Measurements from ENCODE around the gene PIK3C2G. TPM values are rescaled to one million over a fixed set of nuclear protein-coding genes. Genes with fewer than 3 reads are reported as not detected.

PIK3C2G gene
- total RNA-seq, 4 donors from 2014 or later = 23.6 to 80.5 (median 37.1) TPM

DNA sequence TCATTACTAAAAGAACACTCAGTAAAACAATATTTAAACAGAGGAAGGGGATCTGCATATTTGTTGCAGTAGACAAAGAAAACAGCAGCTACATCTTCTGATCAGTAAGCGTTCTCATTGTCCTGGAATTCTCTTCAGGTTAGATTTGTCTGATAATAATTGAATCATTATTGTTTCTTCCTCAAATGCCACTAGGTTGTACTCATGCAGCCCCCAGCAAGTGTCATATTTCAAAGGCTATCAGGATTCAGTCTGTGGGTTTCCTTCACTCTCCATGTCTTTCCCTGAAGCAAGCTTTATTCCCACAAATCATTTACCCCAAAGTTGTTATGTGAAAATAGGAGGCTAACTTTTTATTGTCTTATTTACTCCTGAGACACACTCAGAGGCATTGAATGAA lies 14.7 kb downstream of the PIK3C2G start:
- Histone ChIP-seq H3K4me3 (no peak overlapping the region), H3K27me3 (no peaks in the 10 kb centered on the region), H3K9me3 (no peaks in the 10 kb centered on the region), H3K4me1 (peaks cover 22% of the 10 kb centered on the region), H3K27ac (no peak overlapping the region), H3K36me3 (no peaks in the 10 kb centered on the region)
- WGBS = 54% methylated on average over 1 of the region's 1 CpG
- no peak for TF ChIP-seq POLR2AphosphoS5 (IDR thresholded peaks at IDR 0.05)
- TF ChIP-seq, protein P1, sequence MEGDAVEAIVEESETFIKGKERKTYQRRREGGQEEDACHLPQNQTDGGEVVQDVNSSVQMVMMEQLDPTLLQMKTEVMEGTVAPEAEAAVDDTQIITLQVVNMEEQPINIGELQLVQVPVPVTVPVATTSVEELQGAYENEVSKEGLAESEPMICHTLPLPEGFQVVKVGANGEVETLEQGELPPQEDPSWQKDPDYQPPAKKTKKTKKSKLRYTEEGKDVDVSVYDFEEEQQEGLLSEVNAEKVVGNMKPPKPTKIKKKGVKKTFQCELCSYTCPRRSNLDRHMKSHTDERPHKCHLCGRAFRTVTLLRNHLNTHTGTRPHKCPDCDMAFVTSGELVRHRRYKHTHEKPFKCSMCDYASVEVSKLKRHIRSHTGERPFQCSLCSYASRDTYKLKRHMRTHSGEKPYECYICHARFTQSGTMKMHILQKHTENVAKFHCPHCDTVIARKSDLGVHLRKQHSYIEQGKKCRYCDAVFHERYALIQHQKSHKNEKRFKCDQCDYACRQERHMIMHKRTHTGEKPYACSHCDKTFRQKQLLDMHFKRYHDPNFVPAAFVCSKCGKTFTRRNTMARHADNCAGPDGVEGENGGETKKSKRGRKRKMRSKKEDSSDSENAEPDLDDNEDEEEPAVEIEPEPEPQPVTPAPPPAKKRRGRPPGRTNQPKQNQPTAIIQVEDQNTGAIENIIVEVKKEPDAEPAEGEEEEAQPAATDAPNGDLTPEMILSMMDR (IDR thresholded peaks at IDR 0.05) = no peak
- TF ChIP-seq POLR2A (IDR thresholded peaks at IDR 0.05) = no peak
- TF ChIP-seq EP300 (IDR thresholded peaks at IDR 0.05) = no peak
- no peak for DNase-seq (ENCODE audit: low spot score in 2 of 2)

DNA sequence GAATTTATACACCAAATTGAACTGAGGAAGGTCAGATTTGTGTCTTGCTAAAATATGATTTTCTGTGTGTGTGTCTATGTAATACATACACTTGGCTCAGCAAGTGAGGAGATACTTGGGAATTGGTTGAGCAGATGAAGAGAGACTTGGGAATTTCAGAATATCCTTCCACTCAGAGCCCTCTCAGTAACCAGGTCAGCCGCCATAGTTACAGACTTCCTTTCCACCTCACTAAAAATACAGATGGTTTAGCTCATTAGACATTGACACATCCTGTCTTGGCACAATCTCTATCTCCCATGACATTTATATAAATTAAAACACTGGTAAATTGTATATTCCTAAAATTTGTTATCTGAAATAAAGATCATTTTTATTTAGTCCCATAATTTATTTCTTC lies 15.9 kb downstream of the PIK3C2G start:
- no peak overlapping the region for H3K27ac ChIP-seq
- DNase-seq (ENCODE audit: low spot score in 2 of 2) = no peak
- 77% methylated on average over 1 of the region's 1 CpG for WGBS
- no peaks in the 10 kb centered on the region for H3K9me3 ChIP-seq
- no peak overlapping the region for H3K4me3 ChIP-seq
- H3K36me3 ChIP-seq = no peaks in the 10 kb centered on the region
- peaks cover 10% of the 10 kb centered on the region for H3K4me1 ChIP-seq
- H3K27me3 ChIP-seq = no peaks in the 10 kb centered on the region
- TF ChIP-seq EP300 (IDR thresholded peaks at IDR 0.05) (no peak), POLR2AphosphoS5 (IDR thresholded peaks at IDR 0.05) (no peak), POLR2A (IDR thresholded peaks at IDR 0.05) (no peak)
- TF ChIP-seq, protein P1 (IDR thresholded peaks at IDR 0.05) = no peak

DNA sequence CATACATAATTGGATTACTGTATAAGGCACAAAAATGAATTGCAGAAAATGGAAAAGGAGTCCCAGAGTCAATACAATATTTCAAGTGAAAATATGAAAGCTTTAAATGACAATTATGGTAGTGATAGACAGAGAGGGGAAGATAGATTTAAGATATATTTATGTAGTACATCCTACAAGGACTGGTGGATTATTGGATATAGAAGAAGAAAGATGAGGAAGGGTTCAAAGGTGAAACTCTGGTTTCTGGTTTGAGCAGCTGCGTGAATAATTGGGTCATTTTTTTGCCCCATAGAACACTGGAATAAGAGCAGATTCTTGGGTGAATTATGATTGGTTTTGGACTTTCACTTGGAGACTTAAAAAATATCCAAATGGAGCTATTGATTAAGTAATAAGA lies 19.4 kb downstream of the PIK3C2G start:
- no peak for TF ChIP-seq POLR2A (IDR thresholded peaks at IDR 0.05)
- TF ChIP-seq, protein P1 (IDR thresholded peaks at IDR 0.05) = no peak
- no peak for TF ChIP-seq POLR2AphosphoS5 (IDR thresholded peaks at IDR 0.05)
- no peak for TF ChIP-seq EP300 (IDR thresholded peaks at IDR 0.05)
- Histone ChIP-seq H3K9me3 (no peaks in the 10 kb centered on the region), H3K36me3 (no peaks in the 10 kb centered on the region), H3K4me1 (peaks cover 23% of the 10 kb centered on the region), H3K27me3 (no peaks in the 10 kb centered on the region), H3K27ac (no peak overlapping the region), H3K4me3 (no peak overlapping the region)
- 97% methylated on average over 1 of the region's 1 CpG for WGBS
- DNase-seq (ENCODE audit: low spot score in 2 of 2) = no peak

DNA sequence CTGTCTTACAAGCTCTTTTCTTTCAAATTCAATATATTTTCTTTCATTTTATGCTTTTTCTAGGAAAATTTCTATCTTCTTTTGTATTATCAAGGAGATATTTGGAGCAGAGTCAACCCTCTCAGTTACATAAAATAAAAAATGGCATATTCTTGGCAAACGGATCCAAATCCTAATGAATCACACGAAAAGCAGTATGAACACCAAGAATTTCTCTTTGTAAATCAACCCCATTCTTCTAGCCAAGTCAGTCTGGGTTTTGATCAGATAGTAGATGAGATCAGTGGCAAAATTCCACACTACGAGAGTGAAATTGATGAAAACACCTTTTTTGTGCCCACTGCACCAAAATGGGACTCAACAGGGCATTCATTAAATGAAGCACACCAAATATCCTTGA lies 20.6 kb downstream of the PIK3C2G start:
- H3K27ac ChIP-seq = no peak overlapping the region
- H3K36me3 ChIP-seq = no peaks in the 10 kb centered on the region
- no peak for TF ChIP-seq POLR2A (IDR thresholded peaks at IDR 0.05)
- TF ChIP-seq, protein P1 (IDR thresholded peaks at IDR 0.05) = no peak
- TF ChIP-seq POLR2AphosphoS5 (IDR thresholded peaks at IDR 0.05) = no peak
- TF ChIP-seq EP300 (IDR thresholded peaks at IDR 0.05) = no peak
- H3K9me3 ChIP-seq = no peaks in the 10 kb centered on the region
- peaks cover 21% of the 10 kb centered on the region for H3K4me1 ChIP-seq
- no peak overlapping the region for H3K4me3 ChIP-seq
- 53% methylated on average over 3 of the region's 3 CpGs for WGBS
- no peaks in the 10 kb centered on the region for H3K27me3 ChIP-seq
- DNase-seq (ENCODE audit: low spot score in 2 of 2) = no peak

DNA sequence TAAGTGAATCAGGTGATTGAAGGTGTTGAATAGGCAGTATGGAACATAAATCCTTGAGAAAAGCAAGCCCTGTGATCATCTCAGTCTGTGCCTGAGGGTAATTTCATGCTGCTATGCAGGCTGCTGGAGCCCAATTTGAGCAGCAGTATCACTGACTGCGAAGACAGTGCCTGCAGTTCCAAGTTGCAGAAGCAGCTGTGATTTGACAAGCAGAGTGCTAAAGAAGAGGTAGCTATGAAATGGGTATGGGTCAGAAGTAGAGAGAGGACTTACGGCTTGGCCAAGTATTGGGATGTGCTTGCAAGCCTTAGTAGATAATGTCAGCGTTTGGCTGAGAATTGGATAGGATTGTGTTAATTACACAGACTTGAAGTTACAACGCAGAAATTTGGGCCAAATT lies 22.5 kb downstream of the PIK3C2G start:
- WGBS = 36% methylated on average over 4 of the region's 4 CpGs
- peak overlapping the region; percentile 38 for H3K27ac ChIP-seq
- peaks cover 15% of the 10 kb centered on the region for H3K4me1 ChIP-seq

More for the DNA sequence above, 22.5 kb downstream of the PIK3C2G start:
- Histone ChIP-seq H3K27me3 (no peaks in the 10 kb centered on the region), H3K4me3 (no peak overlapping the region), H3K36me3 (no peaks in the 10 kb centered on the region), H3K9me3 (no peaks in the 10 kb centered on the region)
- TF ChIP-seq, protein P1 (IDR thresholded peaks at IDR 0.05) = no peak
- TF ChIP-seq EP300 (IDR thresholded peaks at IDR 0.05) (no peak), POLR2A (IDR thresholded peaks at IDR 0.05) (no peak), POLR2AphosphoS5 (IDR thresholded peaks at IDR 0.05) (no peak)
- no peak for DNase-seq (ENCODE audit: low spot score in 2 of 2)
